WTC11 (cell line): ENCODE results near the gene IRF8.

Experiments
- CTCF ChIP-seq: fragments of 200-600 bp; IDR thresholded peaks from 2 replicates; pipeline ENCODE4 v1.8.0; 2022; ENCODE audit warnings: antibody characterized with exemption
- TF ChIP-seq, protein P1 (sequence below): sonication (generic); formaldehyde crosslinking; IDR thresholded peaks from 2 replicates; pipeline ENCODE4 v1.8.0; 2022; ENCODE audit warnings: mild to moderate bottlenecking, missing genetic modification reagents

DNA sequence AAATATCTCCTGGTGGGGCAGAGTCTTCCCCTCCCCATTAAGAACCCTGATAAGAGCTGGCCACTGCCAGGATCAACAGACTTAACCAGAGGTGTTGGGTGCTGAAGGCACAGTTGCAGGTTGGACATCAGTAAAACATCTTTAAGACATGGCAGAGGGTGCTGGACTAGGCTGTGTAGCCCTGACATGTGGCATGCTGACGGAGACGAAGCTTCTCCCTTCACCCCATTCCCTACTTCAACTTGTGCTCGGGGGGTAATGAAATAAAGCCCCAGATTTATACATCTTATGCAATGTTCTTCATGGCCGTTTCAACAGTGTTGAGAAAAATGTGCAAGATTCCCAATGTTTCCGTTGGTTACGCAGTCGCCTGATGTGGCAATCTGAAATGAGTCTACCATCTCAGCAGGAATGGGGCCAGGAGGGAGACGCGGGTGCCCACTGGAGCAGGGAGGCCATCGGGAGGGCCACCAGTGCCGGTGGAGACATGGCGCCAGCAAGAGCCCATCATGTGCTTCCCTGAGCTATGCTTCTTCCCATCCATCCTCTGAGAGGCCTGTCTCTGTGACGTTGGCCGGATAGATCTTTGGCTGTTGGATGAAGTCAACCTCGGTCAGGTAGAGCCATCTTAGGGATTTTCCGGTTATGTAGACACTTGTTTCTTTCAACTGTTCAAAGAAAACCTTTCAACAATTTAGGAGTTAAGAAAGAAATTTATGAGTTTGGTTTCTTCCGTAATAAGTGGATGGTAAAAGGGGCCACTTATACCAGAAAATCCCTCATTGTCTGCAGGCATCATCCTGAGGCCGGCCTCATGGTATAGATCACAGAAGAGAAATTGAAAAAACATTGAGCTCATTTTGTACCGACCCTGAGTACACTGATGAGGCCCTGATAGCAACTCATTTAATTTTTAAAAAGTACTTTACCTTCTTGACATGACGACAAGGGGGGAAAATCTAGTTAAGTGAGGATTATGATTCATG is 6.4 kb downstream of the IRF8 start:
- no peak for TF ChIP-seq CTCF
- TF ChIP-seq, protein P1, sequence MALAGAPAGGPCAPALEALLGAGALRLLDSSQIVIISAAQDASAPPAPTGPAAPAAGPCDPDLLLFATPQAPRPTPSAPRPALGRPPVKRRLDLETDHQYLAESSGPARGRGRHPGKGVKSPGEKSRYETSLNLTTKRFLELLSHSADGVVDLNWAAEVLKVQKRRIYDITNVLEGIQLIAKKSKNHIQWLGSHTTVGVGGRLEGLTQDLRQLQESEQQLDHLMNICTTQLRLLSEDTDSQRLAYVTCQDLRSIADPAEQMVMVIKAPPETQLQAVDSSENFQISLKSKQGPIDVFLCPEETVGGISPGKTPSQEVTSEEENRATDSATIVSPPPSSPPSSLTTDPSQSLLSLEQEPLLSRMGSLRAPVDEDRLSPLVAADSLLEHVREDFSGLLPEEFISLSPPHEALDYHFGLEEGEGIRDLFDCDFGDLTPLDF, result no peak
